ENCODE measurements around the gene DLG1.
"Not testable (repeated sequence)": the region's sequence is repeated elsewhere in the genome, so short reads cannot be mapped to it uniquely, and the experiment has no call there.

DLG1 gene

GRCh38 chr3:197211698-197212097 is 86.7 kb downstream of the DLG1 start:
- not testable (repeated sequence) for DNase-seq (ENCODE audit: low read depth, low spot score)

DNA sequence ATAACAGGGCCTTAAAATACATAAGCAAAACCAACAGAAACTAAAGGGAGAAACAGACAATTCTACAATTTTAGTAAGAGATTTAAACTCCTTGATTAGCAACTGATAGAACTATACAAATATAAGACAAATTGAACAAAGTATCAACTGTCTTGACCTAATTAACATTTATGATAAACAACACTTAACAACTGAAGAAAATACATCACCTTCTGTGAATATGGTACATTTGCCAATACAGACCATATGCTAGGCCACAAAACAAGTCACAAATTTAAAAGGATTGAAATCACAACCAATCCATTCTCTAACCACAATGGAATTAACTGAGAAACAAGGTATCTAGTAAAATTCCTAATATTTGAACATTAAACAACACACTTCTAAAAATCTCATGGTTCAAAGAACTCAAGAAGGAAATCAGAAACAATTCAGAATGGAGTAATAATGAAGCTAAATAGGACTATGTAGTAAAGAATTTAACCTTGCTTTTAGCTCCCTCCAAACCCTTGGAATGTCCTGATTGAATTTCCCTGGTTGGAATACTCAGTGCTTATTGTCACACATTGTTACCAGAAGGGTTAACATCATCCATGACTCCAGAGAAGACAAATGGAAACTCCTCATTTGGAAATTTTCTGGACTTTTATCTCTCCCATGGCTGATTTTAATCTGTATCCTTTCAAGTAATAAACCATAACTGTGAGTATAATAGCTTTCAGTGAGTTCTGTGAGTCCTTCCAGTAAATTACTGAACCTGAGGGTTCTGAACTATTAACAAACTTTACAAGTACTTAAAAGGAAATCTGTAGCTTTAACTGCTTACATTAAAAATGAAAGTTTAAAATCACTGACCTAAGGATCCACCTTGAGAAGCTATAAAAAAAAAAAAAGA is 88.8 kb downstream of the DLG1 start:
- no peak for DNase-seq (ENCODE audit: low read depth, low spot score)

DNA sequence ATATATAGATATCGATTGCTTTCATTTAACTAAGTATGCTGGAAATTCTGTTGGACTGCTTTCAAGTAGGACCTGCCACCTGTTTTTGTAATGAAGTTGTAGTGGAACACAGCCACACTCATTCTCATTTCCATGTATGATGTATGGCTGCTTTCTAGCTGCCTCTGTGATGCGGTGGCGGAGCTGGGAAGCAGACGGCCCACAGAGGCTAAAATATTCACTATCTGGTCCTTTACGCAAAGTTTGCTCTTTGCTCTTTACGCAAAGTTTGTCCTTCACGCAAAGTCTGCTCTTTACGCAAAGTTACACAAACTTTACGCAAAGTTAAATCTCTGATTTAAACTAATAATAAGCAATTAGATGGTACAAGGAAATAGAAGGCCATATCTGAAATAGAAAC is 91.5 kb downstream of the DLG1 start:
- DNase-seq (ENCODE audit: low read depth, low spot score): no peak

DNA sequence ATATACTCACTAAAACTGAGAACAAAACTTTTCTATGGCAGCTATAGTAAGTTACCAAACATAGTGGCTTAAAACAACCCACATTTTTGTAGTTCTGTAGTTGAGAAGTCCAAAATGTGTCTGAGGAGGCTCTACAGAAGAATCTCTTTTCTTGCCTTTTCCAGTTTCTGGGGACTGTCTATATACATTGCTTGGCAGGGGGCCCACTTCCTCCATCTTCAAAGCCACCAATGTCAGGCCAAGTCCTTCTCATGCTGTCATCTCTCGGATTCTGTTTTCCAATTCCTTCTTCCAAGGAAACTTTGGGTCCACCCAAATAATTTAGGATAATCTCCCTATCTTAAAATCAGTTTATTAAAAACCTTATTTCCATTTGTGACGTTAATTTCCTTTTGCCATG is 92.7 kb downstream of the DLG1 start:
- DNase-seq (ENCODE audit: low read depth, low spot score): no peak

DNA sequence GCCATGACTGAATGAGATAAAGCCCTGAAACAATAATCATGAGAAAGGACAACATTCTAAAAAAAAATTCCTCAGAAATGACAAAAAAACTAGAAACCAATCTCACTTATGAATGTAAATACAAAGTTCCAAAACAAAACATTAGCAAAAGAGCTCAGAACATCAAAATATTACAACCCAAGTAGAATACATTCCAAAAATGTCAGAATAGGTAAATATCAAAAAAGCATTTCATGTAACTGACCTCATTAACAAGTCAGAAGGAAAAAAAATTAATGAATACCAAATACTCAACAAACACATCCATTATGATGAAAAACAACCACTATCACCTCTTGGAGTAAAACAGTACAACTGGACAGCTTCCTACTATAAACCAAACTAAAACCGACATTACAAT is 93.1 kb downstream of the DLG1 start:
- no peak for DNase-seq (ENCODE audit: low read depth, low spot score)

- no peak for DNase-seq (ENCODE audit: low read depth, low spot score)
Observed at GRCh38 chr3:197204736-197205135, 93.7 kb downstream of the DLG1 start.

DNA sequence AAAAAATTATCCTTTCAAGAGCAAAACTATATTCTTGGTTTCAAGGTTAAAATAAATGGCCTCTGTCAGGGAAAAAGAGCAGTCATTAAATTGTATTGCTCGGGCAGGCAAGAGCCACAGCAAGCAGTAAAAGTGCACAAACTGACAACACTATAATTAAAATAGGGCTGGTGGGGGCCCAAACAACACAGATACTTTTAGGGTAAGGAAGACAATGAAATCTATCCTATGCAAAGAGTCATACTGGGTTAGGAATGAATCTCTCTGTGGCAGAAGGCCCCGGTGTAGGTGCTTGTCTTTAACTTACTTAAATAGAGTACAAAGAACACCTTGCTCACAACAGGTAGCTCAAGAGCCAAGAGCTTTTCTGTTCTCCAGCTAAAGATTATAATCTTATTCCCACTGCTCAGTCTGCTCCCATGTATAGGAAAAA is 94.7 kb downstream of the DLG1 start:
- no peak for DNase-seq (ENCODE audit: low read depth, low spot score)

- no peak for DNase-seq (ENCODE audit: low read depth, low spot score)
Observed at GRCh38 chr3:197202694-197203093, 95.7 kb downstream of the DLG1 start.

DNA sequence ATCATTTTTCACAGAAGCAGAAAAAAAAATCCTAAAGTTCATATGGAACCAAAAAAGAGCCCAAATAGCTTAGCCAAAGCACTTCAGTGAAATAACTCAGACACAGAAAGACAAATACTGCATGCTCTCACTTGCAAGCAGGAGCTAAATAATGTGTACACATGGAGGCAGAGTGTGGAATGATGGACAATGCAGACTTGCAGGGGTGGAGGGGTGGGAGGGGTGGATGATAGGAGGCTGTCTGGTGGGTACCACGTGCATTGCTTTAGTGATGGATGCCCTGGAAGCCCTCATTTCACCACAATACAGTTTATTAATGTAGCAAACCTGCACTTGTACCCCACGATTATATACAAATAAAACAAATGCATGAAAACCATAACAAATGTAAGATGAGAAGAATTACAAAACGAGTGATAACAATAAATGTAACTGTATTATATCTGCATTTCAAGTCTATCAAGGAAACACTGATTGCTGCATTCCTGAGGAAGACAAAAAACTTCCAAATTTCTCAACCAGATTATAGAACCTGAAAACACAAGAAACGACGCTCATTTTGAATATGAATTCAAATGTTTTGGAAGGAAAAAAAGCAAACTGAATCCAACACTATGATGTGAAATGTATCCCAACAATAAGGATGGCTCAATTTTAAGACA is 96.5 kb downstream of the DLG1 start:
- no peak for DNase-seq (ENCODE audit: low read depth, low spot score)

GRCh38 chr3:197200856-197201255 is 97.6 kb downstream of the DLG1 start:
- DNase-seq (ENCODE audit: low read depth, low spot score): not testable (repeated sequence)

DNA sequence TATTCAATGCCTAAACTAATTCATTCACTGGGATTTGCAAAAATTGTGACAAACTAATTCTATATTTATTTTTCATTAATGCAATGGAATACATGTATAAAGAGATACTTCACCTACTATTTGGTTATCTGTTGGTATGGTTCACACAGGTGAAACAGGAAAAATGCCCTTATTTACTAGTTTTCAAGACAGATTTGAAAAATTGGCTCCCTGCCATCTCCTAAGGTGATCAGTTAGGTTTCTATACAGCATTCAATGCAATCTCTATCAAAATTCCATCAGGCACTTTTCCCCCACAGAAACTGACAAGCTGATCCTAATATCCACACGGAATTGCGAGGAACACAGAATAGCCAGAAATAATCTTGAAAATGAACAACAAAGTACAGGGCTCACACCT is 101.1 kb downstream of the DLG1 start:
- no peak for DNase-seq (ENCODE audit: low read depth, low spot score)

DNA sequence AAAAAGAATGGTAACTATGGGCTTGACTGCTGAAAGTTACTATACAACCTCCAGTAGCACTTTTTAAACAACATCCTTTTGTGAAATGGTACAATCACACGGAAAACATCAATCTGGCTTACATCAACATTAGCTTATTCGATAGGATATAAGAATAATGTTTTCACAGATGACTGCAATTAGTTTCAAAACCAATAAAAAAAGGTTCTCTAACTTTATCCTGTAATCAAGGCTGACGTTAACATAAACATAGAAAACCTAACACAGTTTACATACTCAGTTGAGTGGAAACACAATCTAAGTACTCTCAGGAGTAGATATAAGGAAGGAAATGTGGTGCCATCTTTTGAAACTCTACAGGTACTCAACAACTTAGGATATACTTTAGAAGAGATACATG is 102.2 kb downstream of the DLG1 start:
- no peak for DNase-seq (ENCODE audit: low read depth, low spot score)

DNA sequence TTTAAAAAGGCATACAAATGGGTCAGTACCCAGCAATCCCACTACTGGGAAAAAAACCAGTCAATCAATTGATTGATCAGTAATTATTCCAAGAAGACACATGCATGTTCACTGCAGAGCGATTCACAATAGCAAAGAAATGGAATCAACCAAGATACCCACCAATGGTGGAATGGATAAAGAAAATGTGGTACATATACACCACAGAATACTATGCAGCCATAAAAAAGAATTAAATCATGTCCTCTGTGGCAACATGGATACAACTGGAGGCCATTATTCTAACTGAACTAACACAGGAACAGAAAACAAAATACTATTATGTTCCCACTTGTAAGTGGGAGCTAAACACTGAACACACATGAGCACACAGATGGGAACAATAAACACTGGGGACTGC is 103.1 kb downstream of the DLG1 start:
- DNase-seq (ENCODE audit: low read depth, low spot score): no peak

DNA sequence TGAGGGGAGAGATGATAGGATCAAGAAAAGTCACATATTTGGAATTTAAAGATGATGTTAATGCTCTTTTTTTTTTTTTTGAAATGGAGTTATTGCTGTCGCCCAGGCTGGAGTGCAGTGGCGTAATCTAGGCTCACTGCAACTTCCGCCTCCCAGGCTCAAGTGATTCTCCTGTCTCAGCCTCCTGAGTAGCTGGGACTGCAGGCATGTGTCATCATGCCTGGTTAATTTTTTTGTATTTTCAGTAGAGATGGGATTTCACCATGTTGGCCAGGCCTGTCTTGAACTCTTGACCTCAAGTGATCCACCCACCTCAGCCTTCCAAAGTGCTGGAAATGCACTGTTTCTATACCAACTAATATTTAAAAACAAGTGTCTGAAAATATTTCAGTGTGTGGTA is 104.7 kb downstream of the DLG1 start:
- DNase-seq (ENCODE audit: low read depth, low spot score): not testable (repeated sequence)

DNA sequence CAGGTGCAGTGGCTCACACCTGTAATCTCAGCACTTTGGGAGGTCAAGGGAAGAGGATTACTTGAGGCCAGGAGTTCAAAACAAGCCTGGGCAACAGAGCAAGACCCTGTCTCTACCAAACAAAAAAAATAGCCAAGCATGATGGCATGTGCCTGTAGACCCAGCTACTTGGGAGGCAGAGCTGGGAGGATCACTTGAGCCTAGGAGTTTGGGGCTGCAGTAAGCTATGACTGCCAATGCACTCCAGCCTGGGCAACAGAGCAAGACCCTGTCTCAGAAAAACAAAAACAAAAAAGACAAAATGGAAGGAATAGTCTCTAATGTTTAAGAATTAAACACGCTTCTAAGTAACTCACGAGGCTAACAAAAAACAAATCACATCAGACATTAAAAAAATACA is 106.5 kb downstream of the DLG1 start:
- no peak for DNase-seq (ENCODE audit: low read depth, low spot score)

DNA sequence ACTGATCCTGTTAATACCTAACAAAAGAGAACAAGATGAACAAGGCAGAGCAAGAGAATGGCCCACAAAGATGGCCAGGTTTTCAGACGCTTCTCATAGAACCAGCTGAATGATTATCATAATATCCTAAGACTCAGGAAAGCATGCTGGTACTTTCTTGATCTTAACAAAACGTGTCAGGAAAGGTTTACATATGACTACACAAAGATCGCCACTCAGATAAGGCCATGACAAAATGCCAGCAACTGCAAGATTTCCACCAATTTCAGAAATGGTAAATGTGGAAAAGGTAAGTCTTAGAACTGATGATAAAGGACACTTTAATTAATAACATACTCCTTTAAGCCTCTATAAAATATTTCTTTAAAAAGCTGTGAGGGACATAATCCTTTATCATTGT is 108.8 kb downstream of the DLG1 start:
- DNase-seq (ENCODE audit: low read depth, low spot score): no peak

GRCh38 chr3:197188963-197189362 is 109.4 kb downstream of the DLG1 start:
- DNase-seq (ENCODE audit: low read depth, low spot score): no peak

DNA sequence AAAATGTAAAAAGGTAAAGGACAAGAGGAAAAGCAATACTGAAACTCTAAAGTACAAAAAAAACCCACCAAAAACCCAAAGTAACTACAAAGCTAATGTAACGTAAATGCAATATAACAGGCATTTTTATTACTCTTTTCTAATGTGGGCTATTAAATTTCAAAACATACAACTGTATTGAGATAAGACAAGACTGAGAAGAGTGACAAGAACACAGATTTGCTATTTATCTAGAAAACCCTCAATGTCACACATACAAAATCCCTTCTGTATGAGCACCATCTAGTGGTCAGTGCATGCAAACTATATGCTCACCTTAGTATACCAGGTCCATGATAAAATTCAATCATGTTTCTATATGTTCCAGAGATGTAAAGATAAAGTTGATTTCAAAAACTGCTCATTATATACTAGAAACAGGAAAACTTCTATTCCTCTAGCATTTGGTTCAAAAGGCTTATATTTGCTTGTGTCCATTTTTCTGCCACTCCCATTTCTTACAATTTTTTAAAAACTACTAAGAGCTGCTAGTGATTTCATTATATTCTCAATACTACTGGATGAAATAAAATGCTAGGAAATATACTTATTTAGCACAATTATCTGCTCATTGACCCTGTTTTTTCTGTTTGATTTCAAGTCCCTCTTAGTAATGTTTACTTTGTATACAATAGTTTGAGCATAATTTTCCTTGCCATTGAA is 111.4 kb downstream of the DLG1 start:
- DNase-seq (ENCODE audit: low read depth, low spot score): no peak

DNA sequence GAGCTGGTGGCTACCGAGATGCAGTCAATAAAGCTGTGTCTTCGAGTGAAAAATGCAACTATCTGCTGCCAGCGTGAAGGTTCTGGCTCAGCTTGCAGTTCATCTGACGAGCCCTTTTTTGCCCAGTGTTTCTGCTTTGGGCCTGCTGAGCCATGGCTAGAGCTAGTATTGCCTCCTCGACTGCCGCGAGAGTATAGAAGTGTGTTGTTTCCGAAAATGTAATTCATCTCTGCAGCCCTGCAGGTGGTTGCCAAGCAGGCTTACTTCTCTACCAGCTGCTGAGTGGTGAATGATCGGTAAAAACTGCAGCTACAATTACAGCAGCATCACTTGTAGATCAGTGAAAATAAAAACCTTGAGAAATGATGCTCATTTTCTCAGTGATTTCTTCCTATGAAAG is 114.8 kb downstream of the DLG1 start:
- DNase-seq (ENCODE audit: low read depth, low spot score): no peak

GRCh38 chr3:197181741-197182140 is 116.7 kb downstream of the DLG1 start:
- no peak for DNase-seq (ENCODE audit: low read depth, low spot score)

DNA sequence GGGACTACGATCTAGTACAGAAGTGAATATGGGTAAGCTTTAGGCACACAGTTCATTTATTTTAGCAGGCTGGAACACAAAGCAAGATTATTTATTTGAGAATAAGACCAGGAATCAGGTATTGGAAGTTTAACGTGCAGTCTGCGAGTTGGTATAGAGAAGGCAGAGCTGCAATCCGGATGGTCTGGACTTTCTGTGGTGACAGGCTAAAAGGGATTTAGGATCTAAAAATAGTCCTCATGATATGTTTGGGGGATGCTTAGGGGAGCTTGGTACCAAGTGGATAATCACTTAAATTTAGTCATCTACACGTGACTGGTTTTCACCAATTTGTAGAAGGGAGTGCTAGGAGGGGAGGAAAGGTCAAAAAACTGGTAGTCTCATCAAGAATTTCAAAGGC is 119.4 kb downstream of the DLG1 start:
- no peak for DNase-seq (ENCODE audit: low read depth, low spot score)

DNA sequence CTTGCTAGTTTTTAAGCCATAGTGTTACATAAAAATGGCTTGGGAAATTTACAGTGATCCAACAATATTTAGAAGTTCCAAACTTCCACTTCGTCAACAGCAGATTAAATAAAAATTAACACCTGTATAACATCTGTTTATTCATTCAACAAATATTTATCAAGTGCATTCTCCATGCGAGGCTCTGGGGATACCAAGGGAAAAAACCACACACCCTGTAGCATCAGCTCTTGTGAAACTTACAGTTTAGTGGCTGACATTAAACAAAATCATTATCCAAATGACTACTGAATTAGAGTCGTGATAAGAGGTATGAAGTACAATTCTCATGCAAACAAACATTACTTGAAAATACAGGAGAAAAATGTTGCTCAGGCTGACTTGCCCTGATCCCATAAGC is 122.9 kb downstream of the DLG1 start:
- DNase-seq (ENCODE audit: low read depth, low spot score): no peak

DNA sequence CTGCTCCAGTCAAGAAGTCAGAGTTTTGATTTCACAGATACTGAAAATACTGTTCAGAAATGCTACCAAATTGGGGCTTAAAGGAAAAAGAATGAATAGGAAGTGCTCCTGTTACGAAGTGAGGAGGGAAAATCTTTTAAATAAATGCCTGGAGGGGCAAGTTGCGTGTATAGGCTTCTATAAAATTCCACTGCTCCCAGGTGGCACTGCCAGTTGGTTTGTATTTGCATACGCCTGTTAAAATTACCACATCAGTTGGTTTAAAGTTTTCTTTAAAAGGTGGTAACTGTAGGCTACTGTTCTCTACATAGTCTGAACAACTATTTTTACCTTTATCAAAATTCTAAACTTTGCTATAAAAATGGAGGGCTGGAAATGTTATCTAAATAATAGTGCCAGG is 123.5 kb downstream of the DLG1 start:
- DNase-seq (ENCODE audit: low read depth, low spot score): no peak

All from activated naive CD8-positive, alpha-beta T cell treated with anti-CD3 and anti-CD28 coated beads, Interleukin-2, amount 50 U/mL, for 16 hours (primary cell).